Adipose tissue (tissue), 3 donors: ENCODE data around the gene CFAP46. TPM values are rescaled to one million over a fixed set of nuclear protein-coding genes. Genes with fewer than 3 reads are reported as not detected.

Experiments
- H3K27ac ChIP-seq: one replicate; pipeline ENCODE4 v1.5.1; 2013; ENCODE audit warnings: low read depth, low read length
- WGBS, 3 donors: extraction: QIAGEN DNeasy Blood & Tissue Kit; methylation state at CpG; one replicate each; pipeline ENCODE4 v1.1.7; 2013; 5-methylcytosine and 5-hydroxymethylcytosine counted together
- polyA plus RNA-seq, 3 donors: library from polyadenylated mRNA; stranded (reverse); fragments of 200-250 nt; gene quantifications; one replicate each; pipeline ENCODE4 v1.2.3, GENCODE V29; 2013
- donor health status: healthy with polysubstance abuse.
- donor health status: Bipolar disorder and iron deficiency.
- donor health status: healthy.

The CFAP46 gene
- polyA plus RNA-seq: under 1 TPM in 2 of 3 donors, not detected in 1; 0.13 to 0.38 TPM

- H3K27ac ChIP-seq: no peak within 1 kb of the TSS
- WGBS, 3 donors: 2 to 4% (median 3%) methylated on average over 56 to 90 of the region's 90 CpGs
Measured at GRCh38 chr10:132942101-132943057, at the start of gene CFAP46. TSS of gene CFAP46 (minus strand) at chr10:132942570. CDS start at chr10:132942484, 86 bp downstream.

GRCh38 chr10:132991706-132992432 is 49.5 kb upstream of the CFAP46 start:
- 51 to 68% (median 66%) methylated on average over 19 to 20 of the region's 20 CpGs for WGBS, 3 donors

GRCh38 chr10:132990684-132991545 is 48.5 kb upstream of the CFAP46 start:
- 65 to 78% (median 76%) methylated on average over 26 to 32 of the region's 32 CpGs for WGBS, 3 donors
- no peak overlapping the region for H3K27ac ChIP-seq

More at GRCh38 chr10:132991706-132992432, 49.5 kb upstream of the CFAP46 start:
- H3K27ac ChIP-seq: no peak overlapping the region

DNA sequence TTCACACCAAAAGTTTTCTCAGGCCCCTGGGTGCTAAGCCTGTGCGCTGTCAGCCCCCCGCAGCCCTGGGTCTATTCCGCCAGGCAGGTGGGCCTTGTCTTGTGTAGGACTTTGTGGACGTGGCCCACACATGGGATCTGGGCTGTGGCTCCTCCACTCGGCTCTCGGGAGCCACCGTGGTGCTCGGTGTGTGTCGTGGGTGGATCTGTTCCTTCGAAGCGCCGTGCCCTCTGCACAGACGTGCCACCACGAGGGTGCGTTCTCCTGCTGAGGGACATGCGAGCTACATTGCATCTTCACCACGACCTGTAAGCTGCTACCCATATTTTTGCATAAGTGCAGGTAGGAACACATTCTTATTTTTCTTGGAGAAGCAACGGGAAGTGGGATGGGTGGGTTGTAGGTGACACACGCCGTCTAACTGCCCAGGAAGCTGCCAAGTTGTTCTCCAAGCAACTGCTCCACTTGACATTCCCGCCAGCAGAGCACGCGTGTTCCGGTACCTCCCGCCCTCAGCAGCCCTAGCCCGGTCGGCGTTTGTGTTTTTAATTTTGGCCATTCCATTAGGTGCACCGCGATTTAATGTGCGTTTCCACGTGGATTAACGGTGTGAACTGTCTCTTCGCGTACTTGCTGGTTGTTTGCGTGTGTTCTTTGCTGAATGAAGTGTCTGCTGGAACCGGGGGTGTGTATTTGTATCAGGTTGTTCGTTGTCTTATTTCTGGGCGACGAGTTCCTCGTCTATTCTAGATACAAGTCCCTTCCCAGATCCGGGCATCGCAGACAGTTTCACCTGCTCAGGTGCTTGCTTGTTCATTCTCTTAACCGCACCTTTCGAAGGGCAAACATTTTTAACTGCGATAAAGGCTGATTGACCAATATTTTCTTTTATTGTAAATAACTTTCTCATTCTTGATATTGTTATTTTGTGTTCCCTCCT is 47.4 kb upstream of the CFAP46 start:
- H3K27ac ChIP-seq: no peak overlapping the region
- 86 to 93% (median 92%) methylated on average over 46 of the region's 46 CpGs for WGBS, 3 donors

GRCh38 chr10:132988988-132989387 is 46.6 kb upstream of the CFAP46 start:
- 80 to 87% (median 82%) methylated on average over 7 to 8 of the region's 8 CpGs for WGBS, 3 donors
- no peak overlapping the region for H3K27ac ChIP-seq

- no peak overlapping the region for H3K27ac ChIP-seq
- 51 to 66% (median 62%) methylated on average over 29 of the region's 29 CpGs for WGBS, 3 donors
Measured at GRCh38 chr10:132987671-132988571, 45.6 kb upstream of the CFAP46 start.

DNA sequence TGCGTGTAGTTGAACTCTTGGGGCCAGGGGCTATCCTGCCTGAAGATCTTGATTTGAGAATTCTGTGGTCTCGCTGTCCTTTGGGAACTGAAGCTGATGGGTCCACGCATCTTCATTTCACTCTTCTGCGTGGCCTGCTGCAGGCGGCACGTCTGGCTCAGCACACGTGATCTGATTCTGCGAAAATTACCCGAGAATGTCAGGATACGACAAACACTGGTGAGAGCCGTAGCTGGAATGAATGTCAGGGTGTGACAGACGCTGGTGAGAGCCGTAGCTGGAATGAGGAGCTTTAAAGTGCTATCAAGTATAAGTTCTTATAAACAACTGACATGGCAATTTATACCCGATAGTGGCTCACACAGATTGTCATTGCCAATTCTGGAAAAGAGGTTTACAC is 44.6 kb upstream of the CFAP46 start:
- H3K27ac ChIP-seq: no peak overlapping the region
- WGBS, 3 donors: 80 to 89% (median 88%) methylated on average over 14 of the region's 14 CpGs

DNA sequence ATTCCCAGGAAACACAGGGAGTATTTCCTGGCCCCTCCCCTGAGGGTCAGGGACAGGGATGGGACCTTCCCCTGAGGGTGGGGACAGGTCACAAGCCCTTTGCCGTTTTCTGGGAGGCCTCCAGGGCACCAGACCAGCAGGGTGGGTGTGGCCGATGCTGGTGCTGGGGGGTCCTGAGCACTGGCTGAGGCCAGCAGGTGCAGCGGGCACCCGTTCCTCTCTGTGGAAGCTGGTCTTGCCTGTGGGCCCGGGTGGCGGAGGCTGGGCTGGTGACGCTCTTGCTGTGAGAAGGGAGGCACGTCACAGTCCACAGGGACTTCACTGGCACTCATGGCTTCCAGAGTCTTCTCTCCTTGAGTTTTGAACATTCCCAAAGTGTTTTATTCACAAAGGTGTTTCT is 44.2 kb upstream of the CFAP46 start:
- no peak overlapping the region for H3K27ac ChIP-seq
- 85 to 89% (median 87%) methylated on average over 8 of the region's 8 CpGs for WGBS, 3 donors

GRCh38 chr10:132986076-132986475 is 43.7 kb upstream of the CFAP46 start:
- WGBS, 3 donors: 68 to 84% (median 82%) methylated on average over 8 of the region's 8 CpGs
- H3K27ac ChIP-seq: no peak overlapping the region

- H3K27ac ChIP-seq: no peak overlapping the region
- whole genome bisulfite sequencing, 3 donors: 78 to 85% (median 82%) methylated on average over 4 to 6 of the region's 6 CpGs
Measured at GRCh38 chr10:132985546-132985900, 43.2 kb upstream of the CFAP46 start.

DNA sequence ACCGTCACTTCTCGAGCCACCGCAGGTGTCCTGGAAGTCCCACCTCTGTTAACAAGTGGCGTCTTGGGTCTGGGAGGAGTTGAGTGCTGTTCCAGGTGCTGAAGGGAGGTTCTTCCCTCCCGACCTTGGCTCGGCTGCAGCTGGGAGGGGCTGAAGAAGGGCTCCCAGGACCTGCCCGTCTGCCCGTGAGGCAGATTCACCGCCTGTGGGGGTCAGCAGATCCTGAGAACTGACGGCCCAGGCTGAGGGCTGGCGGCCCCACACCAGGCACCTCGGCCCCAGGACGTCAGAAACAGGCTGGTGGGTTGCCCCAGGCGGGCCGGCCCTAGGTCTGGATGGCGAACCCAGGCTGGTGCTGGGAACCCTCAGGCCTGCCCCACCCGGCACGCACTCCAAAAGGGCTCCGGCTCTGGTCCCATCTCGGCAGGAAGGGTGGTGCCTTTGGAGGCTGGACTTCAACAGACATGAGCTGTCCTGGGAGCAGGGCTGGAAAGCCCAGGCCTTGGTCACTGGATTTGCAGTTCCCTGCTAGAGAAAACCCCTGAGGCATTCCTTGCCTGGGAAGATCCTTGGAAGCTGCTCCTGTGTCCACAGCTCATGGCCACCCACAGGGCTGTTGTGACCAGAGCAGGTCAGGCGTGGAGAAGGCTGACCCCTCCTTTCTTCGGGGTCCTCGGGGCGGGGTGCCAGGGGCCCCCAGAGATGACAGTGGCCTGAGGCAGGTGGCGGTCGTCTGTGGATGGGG is 42.6 kb upstream of the CFAP46 start:
- WGBS, 3 donors: 51 to 64% (median 55%) methylated on average over 25 to 26 of the region's 26 CpGs

GRCh38 chr10:132984008-132984295 is 41.6 kb upstream of the CFAP46 start:
- 78 to 88% (median 87%) methylated on average over 29 of the region's 29 CpGs for WGBS, 3 donors

More for the DNA sequence above, 42.6 kb upstream of the CFAP46 start:
- H3K27ac ChIP-seq: no peak overlapping the region

DNA sequence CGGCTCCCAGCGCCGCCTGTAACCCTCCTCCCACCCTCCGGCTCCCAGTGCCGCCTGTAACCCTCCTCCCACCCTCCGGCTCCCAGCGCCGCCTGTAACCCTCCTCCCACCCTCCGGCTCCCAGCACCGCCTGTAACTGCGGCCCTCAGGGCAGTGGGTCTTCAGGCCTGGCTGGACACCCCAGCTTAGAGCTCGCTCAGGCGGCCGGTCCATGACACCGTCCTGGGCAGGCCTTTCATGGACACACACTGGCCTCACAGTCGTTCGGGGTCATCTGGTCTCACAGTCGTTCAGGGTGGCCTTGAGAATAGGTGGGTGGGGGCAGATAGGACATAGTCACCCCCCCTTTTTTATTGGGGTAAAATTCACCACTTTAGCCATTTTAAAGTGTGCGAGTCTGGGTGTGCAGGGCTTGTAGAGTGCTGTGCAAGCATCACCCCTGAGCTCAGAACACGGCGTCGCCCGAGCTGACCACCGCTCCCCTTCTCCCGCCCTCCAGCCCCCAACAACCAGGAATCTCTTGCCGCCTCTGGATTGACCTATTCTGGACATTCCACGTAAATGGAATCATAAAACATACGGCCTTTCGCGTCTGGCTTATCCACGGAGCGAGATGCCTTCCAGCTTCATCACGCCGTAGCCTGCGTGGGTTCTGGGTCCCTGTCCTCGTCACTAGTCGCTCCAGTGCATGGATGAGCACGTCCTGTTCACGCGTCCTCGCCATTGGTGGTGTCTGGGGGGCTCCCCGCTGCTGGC is 41.1 kb upstream of the CFAP46 start:
- H3K27ac ChIP-seq: no peak overlapping the region
- 76 to 90% (median 89%) methylated on average over 33 to 42 of the region's 42 CpGs for WGBS, 3 donors

More at GRCh38 chr10:132984008-132984295, 41.6 kb upstream of the CFAP46 start:
- H3K27ac ChIP-seq: no peak overlapping the region

DNA sequence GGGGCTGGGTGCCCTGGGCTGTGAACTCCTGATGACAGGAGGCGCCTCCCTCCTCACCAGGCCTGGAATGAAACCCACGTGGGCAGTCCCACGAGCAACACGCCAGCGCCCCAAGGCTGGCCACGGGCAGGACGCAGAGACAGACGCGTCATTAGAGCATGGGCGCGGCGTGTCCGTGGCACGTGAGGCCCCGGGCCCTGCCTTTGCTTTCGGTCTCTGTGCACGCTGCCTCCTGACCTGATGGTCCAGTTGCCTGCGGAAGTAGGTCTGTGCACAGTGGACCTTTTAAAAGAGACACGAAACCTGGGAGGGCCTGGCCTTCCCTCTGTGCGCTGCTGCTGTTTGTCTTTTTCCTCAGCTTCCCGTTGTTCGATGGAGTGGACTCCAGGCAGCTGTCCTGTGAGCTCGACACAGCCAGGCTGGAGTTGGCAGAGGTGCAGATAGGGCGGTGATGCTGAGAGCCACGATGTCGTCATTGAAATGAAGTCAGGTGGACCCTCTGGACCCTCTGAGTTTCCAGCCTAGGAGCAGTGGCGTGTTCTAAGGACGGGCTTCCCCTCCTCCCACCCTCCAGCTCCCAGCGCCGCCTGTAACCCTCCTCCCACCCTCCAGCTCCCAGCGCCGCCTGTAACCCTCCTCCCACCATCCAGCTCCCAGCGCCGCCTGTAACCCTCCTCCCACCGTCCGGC is 40.1 kb upstream of the CFAP46 start:
- WGBS, 3 donors: 59 to 83% (median 71%) methylated on average over 32 to 34 of the region's 36 CpGs
- no peak overlapping the region for H3K27ac ChIP-seq

DNA sequence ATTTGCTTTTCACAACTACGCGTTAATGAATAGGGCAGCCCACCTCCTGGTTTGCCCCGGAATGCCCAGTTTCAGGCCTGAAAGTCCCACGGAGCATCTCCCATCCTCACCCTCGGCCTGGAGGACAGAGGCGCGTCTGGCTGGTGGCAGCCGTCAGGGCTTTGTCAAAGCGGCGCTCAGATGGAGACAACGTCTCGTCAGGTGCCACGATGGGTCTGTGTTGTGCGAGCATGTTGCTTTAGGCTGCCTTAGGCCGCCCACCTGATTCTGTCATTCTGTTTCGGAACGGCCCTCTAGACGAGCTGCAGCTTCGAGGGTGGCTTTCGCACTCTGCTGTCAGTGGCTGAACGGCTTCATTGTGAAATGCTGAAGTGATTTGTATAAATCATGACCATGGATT is 39.4 kb upstream of the CFAP46 start:
- WGBS, 3 donors: 70 to 85% (median 85%) methylated on average over 21 of the region's 21 CpGs
- H3K27ac ChIP-seq: no peak overlapping the region
